SJSA1 (cell line): ENCODE measurements around the gene FUCA2. TPM values are rescaled to one million over a fixed set of nuclear protein-coding genes. Genes with fewer than 3 reads are reported as not detected.
A peak's percentile ranks its signal among the peaks of the same experiment; 100 is the strongest.

Experiments
- DNase-seq, 2 experiments: peaks; one replicate each; pipeline ENCODE4 v3.0.0-alpha.2; 2015 to 2020; ENCODE audit warnings: low spot score in 2 of 2, low read depth in 1 of 2
- H3K27ac ChIP-seq: fragments of 250-450 bp; sonication (Bioruptor Pico); 2 replicates; pipeline ENCODE4 v1.5.1; 2020; ENCODE audit warnings: mild to moderate bottlenecking, moderate library complexity
- H3K27me3 ChIP-seq: fragments of 250-450 bp; sonication (Bioruptor Pico); replicated peaks from 2 replicates; pipeline ENCODE4 v1.5.1; 2020; ENCODE audit warnings: mild to moderate bottlenecking, moderate library complexity
- H3K36me3 ChIP-seq: fragments of 250-450 bp; sonication (Bioruptor Pico); 2 replicates; pipeline ENCODE4 v1.5.1; 2020; ENCODE audit warnings: mild to moderate bottlenecking
- H3K4me1 ChIP-seq: fragments of 250-450 bp; sonication (Bioruptor Pico); replicated peaks from 2 replicates; pipeline ENCODE4 v1.6.1; 2021; ENCODE audit warnings: mild to moderate bottlenecking
- H3K4me3 ChIP-seq: fragments of 250-450 bp; sonication (Bioruptor Pico); 2 replicates; pipeline ENCODE4 v1.5.1; 2020; ENCODE audit warnings: mild to moderate bottlenecking
- H3K9me3 ChIP-seq: fragments of 250-450 bp; sonication (Bioruptor Pico); replicated peaks from 2 replicates; pipeline ENCODE4 v1.5.1; 2020; ENCODE audit warnings: mild to moderate bottlenecking
- total RNA-seq: library from RNA; depleted of rRNA; stranded (reverse); fragments of >200 nt; shearing (Covaris generic); gene quantifications from 2 replicates; pipeline ENCODE4 v1.2.3, GENCODE V29; 2014

FUCA2 gene
- total RNA-seq, 1 experiment from 2014 or later: 39.2 TPM

DNA sequence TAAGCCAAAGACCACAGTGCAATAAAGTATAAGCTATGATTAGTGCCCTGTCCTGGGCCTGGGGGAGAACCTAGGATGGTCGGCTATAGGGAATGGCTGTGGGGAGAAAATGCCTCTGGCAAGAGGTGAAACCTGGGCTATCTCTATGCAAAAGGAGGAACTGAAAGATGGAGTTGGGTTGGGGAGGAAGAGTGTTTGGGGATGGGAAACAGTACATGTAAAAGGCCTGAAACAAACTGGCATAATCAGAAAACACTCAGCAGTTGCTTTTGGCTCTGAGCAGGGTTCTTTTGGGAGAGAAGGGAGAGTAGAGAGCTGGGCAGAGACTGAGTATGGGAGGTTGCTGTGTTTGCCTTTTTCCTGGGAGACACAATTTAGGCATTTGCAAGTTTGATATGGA, 31.9 kb upstream of the FUCA2 start:
- Histone ChIP-seq H3K9me3 (no peaks in the 10 kb centered on the region), H3K4me1 (no peaks in the 10 kb centered on the region), H3K36me3 (no peaks in the 10 kb centered on the region), H3K27me3 (no peaks in the 10 kb centered on the region), H3K4me3 (no peak overlapping the region), H3K27ac (no peak overlapping the region)
- no peak for DNase-seq

DNA sequence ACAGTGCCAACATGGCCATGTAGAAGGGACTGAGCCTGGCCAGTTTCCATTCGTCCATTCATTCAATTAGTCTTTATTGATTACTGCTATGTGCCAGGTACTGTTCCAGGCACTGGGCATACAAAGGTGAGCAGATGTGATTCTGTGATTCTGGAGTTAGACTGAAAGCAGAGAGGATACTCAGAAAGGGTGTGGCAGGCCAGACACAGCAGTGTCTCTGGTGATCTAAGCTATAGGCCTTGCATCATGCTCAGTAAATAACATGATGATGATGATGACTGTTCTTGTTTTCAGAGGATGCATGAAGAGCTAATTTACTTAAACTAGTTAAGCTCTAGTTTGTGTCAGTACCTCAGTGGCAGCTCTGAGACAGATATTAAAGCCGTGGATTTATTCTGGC, 31.4 kb upstream of the FUCA2 start:
- no peak for DNase-seq
- Histone ChIP-seq H3K4me3 (no peak overlapping the region), H3K27ac (no peak overlapping the region), H3K4me1 (peaks cover 3% of the 10 kb centered on the region), H3K27me3 (no peaks in the 10 kb centered on the region), H3K36me3 (no peaks in the 10 kb centered on the region), H3K9me3 (no peaks in the 10 kb centered on the region)

DNA sequence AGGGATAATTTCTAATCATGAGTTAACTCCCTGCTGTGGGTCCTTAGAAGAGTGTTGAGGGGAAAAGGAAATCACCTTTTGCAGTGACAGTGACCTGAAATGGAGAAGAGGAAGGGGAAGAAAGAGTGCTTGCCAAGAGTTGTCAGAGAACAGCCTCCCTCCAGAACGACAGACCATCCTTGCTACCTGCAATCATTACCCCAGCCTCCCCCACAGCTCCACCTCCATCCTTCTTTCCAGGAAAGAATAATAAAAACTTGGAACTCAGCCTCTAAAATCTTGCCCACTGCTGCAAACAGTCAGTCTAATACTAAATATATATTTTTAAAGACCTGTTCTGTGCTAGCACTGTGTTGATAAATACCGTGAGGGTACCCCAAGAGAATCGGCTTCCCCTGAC, 28.7 kb upstream of the FUCA2 start:
- H3K27ac ChIP-seq: no peak overlapping the region

DNA sequence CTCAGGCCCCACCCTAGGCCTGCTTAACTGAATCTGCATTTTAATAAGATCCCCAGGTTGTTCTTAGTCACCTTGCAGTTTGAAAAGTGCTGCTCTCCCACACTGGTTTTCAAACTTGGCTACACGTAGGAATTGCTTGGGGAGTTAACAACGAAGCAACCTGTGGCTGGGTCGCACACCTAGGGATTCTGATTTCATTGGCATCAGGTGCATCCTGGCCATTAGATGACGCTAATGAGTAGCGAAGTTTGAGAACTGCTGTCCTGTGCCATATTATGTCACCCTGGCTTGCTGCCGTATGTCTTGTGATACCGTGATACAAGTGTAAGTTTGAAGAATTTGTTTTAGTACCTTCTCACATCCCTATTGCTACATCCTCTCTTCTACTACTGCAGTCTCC, 28.2 kb upstream of the FUCA2 start:
- H3K27ac ChIP-seq: no peak overlapping the region
- no peaks in the 10 kb centered on the region for H3K27me3 ChIP-seq
- H3K9me3 ChIP-seq: no peaks in the 10 kb centered on the region
- no peak overlapping the region for H3K4me3 ChIP-seq
- peaks cover 16% of the 10 kb centered on the region for H3K4me1 ChIP-seq
- no peak for DNase-seq
- H3K36me3 ChIP-seq: no peaks in the 10 kb centered on the region

More for the DNA sequence above, 28.7 kb upstream of the FUCA2 start:
- Histone ChIP-seq H3K36me3 (no peaks in the 10 kb centered on the region), H3K9me3 (no peaks in the 10 kb centered on the region), H3K4me1 (peaks cover 16% of the 10 kb centered on the region), H3K27me3 (no peaks in the 10 kb centered on the region), H3K4me3 (no peak overlapping the region)
- DNase-seq: no peak

DNA sequence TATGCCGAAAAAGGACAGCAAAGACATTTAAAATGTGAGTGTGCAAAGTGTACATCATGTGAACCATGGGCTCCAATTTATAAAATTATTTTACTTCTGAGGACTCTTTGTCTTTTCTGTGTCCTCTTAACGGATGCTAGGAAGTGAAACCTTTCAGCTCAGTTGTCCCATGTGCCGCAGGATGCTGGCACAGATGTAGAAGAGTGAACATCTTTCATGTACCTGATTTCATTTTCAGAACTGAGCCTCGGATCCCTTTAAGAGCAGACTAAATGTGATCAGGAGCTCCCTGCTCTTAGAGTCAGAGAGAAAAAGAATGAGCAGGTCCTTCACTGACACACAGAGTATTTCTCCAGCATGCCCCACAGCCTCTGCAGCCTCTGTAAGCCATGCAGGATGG, 27.6 kb upstream of the FUCA2 start:
- Histone ChIP-seq H3K9me3 (no peaks in the 10 kb centered on the region), H3K4me1 (peaks cover 16% of the 10 kb centered on the region), H3K4me3 (no peak overlapping the region), H3K36me3 (no peaks in the 10 kb centered on the region), H3K27me3 (no peaks in the 10 kb centered on the region), H3K27ac (no peak overlapping the region)
- DNase-seq: no peak

DNA sequence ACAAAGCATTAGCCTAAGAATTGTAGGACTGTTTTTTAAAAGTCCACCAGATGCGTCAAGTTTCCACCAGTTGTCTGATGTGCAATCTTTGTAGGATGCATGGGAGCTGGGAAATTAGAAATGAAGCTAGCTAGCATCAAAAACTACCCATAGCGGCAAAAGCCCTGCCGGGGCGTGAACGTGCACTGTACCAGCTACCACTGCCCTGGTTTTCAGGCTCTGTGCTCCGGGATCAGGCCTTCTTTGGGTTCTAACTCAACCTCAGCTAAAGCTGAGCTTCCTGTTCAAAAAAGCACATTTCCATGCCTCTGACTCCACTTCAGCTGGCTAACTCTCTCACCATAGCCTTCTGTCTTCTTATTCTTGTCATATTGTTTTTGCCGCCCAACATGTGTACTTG, 26.9 kb upstream of the FUCA2 start:
- no peak for DNase-seq
- Histone ChIP-seq H3K9me3 (no peaks in the 10 kb centered on the region), H3K27me3 (no peaks in the 10 kb centered on the region), H3K36me3 (no peaks in the 10 kb centered on the region), H3K4me3 (no peak overlapping the region), H3K4me1 (peaks cover 16% of the 10 kb centered on the region), H3K27ac (no peak overlapping the region)

DNA sequence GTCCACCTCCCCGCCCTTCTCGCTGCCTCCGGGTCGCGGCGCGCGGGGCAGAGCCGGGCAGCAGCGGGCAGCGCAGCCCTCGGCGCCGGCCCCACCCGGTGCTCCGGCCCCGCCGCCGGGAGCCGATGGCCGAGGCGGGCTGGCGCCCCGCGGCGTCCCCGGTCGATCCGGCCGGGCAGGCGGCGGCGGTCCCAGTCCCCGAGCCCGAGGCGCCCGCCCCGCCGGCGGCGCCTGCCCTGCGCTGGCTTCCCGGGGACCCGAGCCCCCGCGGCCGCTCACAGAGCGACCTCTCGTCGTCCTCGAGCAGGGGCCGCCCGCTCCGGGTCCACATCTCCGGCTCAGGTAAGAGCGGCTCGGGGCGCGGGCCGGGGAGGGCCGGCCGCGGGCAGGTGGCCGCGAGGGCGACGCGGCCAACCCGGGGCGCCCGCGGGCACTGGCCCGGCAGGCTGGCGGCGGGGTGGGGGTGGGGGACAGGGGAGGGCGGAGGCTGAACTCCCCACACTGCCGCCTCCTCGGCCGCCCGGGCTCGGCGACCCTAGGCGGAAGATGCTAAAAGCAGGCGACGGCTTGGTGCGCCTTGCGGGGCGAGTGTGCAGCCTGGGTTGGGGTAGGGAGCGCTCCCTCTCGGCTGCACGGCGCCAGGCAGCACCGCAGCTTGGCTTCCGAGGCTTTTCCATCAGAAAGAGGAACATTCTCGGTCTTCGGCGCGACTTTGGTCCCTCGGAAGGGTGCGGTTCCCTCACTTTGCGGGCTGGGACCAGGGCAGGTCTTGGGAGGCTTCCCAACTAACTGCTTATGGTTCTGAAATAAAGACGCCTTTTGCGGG, 25.6 kb upstream of the FUCA2 start:
- Histone ChIP-seq H3K9me3 (no peaks in the 10 kb centered on the region), H3K36me3 (no peaks in the 10 kb centered on the region), H3K27ac (no peak overlapping the region), H3K4me1 (peaks cover 16% of the 10 kb centered on the region), H3K27me3 (0 out of 2 replicates have a peak, but pooled peaks cover 4% of the 10 kb centered on the region), H3K4me3 (peak overlapping the region; percentile 52)
- DNase-seq: peak; percentile 45 to 60

DNA sequence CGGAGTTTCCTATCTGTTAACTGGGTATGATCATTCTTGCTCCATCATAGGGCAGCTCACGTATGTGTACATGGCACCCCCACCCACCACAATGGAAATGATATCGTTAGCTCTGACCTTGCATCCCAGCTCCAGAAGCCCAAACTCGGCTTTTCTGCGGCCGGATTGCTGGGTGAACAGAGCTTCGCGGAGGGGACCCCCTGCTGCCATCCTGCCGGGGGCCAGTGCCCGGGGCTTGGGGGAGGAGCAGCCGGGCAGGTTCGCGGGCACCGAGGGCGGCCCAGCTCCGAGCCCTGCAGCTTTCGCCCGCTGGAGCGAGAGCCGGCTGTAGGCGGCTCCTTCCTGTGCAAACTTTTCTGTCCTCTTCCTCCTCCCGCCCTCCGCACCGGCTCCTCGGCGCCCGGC, 24.9 kb upstream of the FUCA2 start:
- no peak overlapping the region for H3K27ac ChIP-seq
- DNase-seq: peak in 1 of 2 experiments; percentile 36
- H3K4me1 ChIP-seq: peaks cover 16% of the 10 kb centered on the region
- peak overlapping the region; percentile 52 for H3K4me3 ChIP-seq
- H3K9me3 ChIP-seq: no peaks in the 10 kb centered on the region
- H3K27me3 ChIP-seq: 0 out of 2 replicates have a peak, but pooled peaks cover 4% of the 10 kb centered on the region
- no peaks in the 10 kb centered on the region for H3K36me3 ChIP-seq

DNA sequence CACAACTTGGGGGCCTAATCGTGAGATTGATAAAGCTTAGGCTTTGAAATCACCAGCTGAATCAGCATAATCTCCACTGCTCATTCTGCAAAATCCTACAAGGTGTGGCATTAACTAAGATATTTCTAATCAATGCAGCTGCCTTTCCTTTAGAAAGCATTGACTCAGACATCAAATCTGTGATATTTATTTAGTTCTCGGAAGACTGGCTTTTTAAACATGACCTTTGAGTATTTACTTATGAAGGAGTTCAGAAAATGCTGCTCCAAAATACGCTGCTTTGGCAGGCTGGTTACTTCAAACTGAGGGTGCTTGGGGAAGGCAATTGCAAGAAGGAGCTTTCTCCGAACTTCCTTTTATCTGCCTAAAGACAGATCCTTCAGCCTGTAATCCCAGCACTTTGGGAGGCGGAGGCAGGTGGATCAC, 23.7 kb upstream of the FUCA2 start:
- no peaks in the 10 kb centered on the region for H3K9me3 ChIP-seq
- H3K36me3 ChIP-seq: no peaks in the 10 kb centered on the region
- H3K27ac ChIP-seq: no peak overlapping the region
- H3K4me3 ChIP-seq: no peak overlapping the region
- H3K27me3 ChIP-seq: 0 out of 2 replicates have a peak, but pooled peaks cover 4% of the 10 kb centered on the region
- H3K4me1 ChIP-seq: peaks cover 16% of the 10 kb centered on the region
- DNase-seq: no peak

DNA sequence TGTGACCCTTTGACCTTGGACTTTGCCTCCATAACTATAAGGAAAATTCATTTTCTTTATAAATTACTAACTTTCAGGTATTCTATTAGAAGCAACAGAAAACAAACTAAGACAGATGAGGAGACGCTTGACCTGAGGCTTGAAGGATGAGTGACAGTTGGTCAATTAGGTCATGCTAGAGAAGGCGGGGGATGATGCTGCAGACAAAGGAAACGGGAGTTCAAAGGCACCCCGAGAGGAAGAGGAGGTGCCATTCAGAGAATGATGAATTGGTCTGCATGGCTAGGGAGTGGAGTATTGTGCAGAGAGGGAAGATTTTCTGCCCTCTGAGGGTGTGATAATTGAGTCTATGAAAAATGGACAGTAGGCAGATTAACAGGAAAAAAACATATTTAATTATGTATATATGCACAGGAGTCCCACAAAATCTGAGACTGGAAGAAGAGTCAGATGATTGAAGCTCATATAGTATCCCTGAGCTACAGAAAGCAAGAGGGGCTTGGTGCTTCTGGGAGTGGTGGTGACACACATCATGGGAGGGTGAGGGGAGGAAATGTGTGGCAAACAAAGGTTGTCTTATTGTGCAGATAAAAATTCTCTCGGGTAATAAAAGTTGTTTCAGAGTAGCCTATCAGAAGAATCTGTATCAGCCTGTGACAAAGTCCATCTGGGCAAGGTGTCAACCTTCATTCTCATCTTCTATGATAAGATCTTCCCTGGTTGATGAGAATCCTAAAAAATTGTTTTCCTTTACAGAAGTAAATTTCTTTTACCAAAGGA, 20.4 kb upstream of the FUCA2 start:
- Histone ChIP-seq H3K36me3 (no peaks in the 10 kb centered on the region), H3K27ac (no peak overlapping the region), H3K27me3 (0 out of 2 replicates have a peak, but pooled peaks cover 4% of the 10 kb centered on the region), H3K9me3 (no peaks in the 10 kb centered on the region), H3K4me3 (no peak overlapping the region), H3K4me1 (peaks cover 7% of the 10 kb centered on the region)
- DNase-seq: no peak

DNA sequence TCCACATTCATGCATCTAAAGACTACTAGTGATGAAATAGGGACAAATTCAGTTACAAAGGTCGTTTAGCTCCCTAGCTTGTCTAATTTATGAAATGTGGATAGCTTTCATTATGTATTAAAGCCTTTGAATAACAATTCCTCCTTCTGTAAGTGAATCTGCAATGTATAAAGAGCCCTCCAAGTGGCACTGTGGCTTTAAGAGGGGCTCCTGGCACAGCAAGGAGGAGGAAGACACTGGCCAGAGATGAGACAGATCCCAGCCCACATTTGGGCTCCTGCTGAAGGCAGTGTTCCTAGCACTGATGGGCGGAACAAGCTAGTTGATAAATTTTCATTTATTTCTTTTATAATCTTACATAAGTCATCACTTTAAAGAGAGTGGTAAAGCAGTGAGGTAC, 17.6 kb upstream of the FUCA2 start:
- Histone ChIP-seq H3K36me3 (no peaks in the 10 kb centered on the region), H3K27ac (no peak overlapping the region), H3K4me1 (no peaks in the 10 kb centered on the region), H3K27me3 (0 out of 2 replicates have a peak, but pooled peaks cover 4% of the 10 kb centered on the region), H3K4me3 (no peak overlapping the region), H3K9me3 (no peaks in the 10 kb centered on the region)
- DNase-seq: no peak

DNA sequence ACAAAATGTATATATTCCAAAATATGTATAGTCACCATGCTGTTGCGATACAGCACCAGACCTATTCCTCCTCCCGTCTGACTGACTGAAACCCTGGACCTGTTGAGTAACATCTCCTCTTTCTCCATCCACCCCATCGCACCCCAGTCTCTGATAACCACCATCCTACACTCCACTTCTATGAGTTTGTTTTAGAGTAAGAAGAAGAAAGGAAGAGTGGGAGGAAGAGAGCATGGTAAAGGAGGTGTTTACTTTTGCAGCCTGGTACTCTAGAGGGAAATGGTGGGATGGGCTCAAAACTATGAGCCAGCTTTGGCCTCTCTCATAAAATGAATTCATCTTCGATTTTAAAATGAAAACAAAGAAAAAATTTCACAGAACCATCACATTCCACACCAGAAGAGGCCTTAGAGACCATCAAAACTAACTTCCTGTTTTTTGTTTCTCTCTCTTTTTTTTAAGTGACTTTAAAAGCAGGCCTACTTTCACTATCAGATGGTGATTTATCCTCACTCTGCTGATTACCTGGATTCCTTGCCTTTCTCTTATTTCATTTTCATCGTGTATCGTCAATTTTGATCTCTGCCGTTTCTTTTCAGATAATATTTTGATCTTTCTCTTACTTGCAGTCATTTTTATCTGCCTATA, 16.8 kb upstream of the FUCA2 start:
- Histone ChIP-seq H3K4me1 (no peaks in the 10 kb centered on the region), H3K27me3 (0 out of 2 replicates have a peak, but pooled peaks cover 4% of the 10 kb centered on the region), H3K9me3 (no peaks in the 10 kb centered on the region), H3K36me3 (no peaks in the 10 kb centered on the region), H3K4me3 (no peak overlapping the region), H3K27ac (no peak overlapping the region)
- no peak for DNase-seq

DNA sequence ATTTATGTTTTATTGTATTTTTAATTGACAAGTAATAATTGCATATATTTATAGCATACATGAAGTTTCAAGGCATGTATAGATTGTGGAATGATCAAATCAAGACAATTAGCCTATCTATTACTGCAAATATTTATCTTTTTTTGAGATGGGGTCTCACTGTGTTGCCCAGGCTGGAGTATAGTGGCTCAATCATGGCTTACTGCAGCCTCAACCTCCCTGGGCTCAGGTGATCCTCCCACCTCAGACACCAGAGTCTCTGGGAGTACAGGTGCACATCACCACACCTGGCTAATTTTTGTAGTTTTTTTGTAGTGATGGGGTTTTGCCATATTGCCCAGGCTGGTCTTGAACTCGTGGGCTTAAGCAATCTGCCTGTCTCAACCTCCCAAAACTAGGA, 16.2 kb upstream of the FUCA2 start:
- DNase-seq: no peak
- no peak overlapping the region for H3K4me3 ChIP-seq
- no peak overlapping the region for H3K27ac ChIP-seq
- H3K4me1 ChIP-seq: no peaks in the 10 kb centered on the region
- H3K9me3 ChIP-seq: no peaks in the 10 kb centered on the region
- 0 out of 2 replicates have a peak, but pooled peaks cover 4% of the 10 kb centered on the region for H3K27me3 ChIP-seq
- no peaks in the 10 kb centered on the region for H3K36me3 ChIP-seq
